HEK293 (cell line): ENCODE measurements around the gene PANK2.

Experiments
- PATZ1 ChIP-seq: fragments of 450-650 bp; formaldehyde crosslinking; IDR thresholded peaks from 2 replicates; pipeline ENCODE4 v1.5.1; 2016; ENCODE audit warnings: missing biosample characterization, missing genetic modification characterization
- SALL2 ChIP-seq: fragments of 450-650 bp; formaldehyde crosslinking; IDR thresholded peaks from 2 replicates; pipeline ENCODE4 v1.5.0; 2017; ENCODE audit warnings: missing biosample characterization, mild to moderate bottlenecking, missing genetic modification characterization, borderline replicate concordance
- ZBTB48 ChIP-seq: fragments of 450-650 bp; formaldehyde crosslinking; IDR thresholded peaks from 2 replicates; pipeline ENCODE4 v1.5.1; 2016; ENCODE audit warnings: missing biosample characterization, missing genetic modification characterization
- ZBTB6 ChIP-seq: fragments of 450-650 bp; formaldehyde crosslinking; IDR thresholded peaks from 2 replicates; pipeline ENCODE4 v1.5.1; 2017; ENCODE audit warnings: missing biosample characterization, missing genetic modification characterization
- ZBTB8A ChIP-seq: fragments of 450-650 bp; formaldehyde crosslinking; IDR thresholded peaks from 2 replicates; pipeline ENCODE4 v1.5.1; 2016; ENCODE audit warnings: missing biosample characterization, missing genetic modification characterization
- ZEB2 ChIP-seq: fragments of 450-650 bp; formaldehyde crosslinking; IDR thresholded peaks from 2 replicates; pipeline ENCODE4 v1.5.1; 2016; ENCODE audit warnings: missing biosample characterization, missing genetic modification characterization
- ZIC2 ChIP-seq: fragments of 450-650 bp; formaldehyde crosslinking; IDR thresholded peaks from 2 replicates; pipeline ENCODE4 v1.5.1; 2016; ENCODE audit warnings: missing biosample characterization, missing genetic modification characterization
- ZNF114 ChIP-seq: fragments of 450-650 bp; formaldehyde crosslinking; IDR thresholded peaks from 2 replicates; pipeline ENCODE4 v1.5.0; 2017; ENCODE audit warnings: missing biosample characterization, missing genetic modification characterization
- ZNF148 ChIP-seq: fragments of 450-650 bp; formaldehyde crosslinking; IDR thresholded peaks from 2 replicates; pipeline ENCODE4 v1.5.0; 2017; ENCODE audit warnings: missing biosample characterization, missing genetic modification characterization, borderline replicate concordance
- ZNF157 ChIP-seq: fragments of 450-650 bp; formaldehyde crosslinking; IDR thresholded peaks from 2 replicates; pipeline ENCODE4 v1.5.1; 2016; ENCODE audit warnings: missing biosample characterization, missing genetic modification characterization
- ZNF175 ChIP-seq: fragments of 450-650 bp; formaldehyde crosslinking; IDR thresholded peaks from 2 replicates; pipeline ENCODE4 v1.5.1; 2016; ENCODE audit warnings: missing biosample characterization, missing genetic modification characterization
- ZNF223 ChIP-seq: fragments of 450-650 bp; formaldehyde crosslinking; IDR thresholded peaks from 2 replicates; pipeline ENCODE4 v1.5.1; 2016; ENCODE audit warnings: missing biosample characterization, missing genetic modification characterization
- ZNF239 ChIP-seq: fragments of 450-650 bp; formaldehyde crosslinking; IDR thresholded peaks from 2 replicates; pipeline ENCODE4 v1.5.1; 2016; ENCODE audit warnings: missing biosample characterization, missing genetic modification characterization
- ZNF266 ChIP-seq: fragments of 450-650 bp; formaldehyde crosslinking; IDR thresholded peaks from 2 replicates; pipeline ENCODE4 v1.5.1; 2016; ENCODE audit warnings: missing biosample characterization, missing genetic modification characterization, low read depth
- ZNF302 ChIP-seq: fragments of 450-650 bp; formaldehyde crosslinking; IDR thresholded peaks from 2 replicates; pipeline ENCODE4 v1.5.1; 2016; ENCODE audit warnings: missing biosample characterization, missing genetic modification characterization, low read depth
- ZNF488 ChIP-seq: fragments of 450-650 bp; formaldehyde crosslinking; IDR thresholded peaks from 2 replicates; pipeline ENCODE4 v1.5.1; 2016; ENCODE audit warnings: missing biosample characterization, missing genetic modification characterization
- ZNF549 ChIP-seq: fragments of 450-650 bp; IDR thresholded peaks from 2 replicates; pipeline ENCODE4 v1.5.1; 2018; ENCODE audit warnings: missing biosample characterization, missing genetic modification characterization, mild to moderate bottlenecking, inconsistent platforms, moderate library complexity
- ZNF558 ChIP-seq: fragments of 450-650 bp; formaldehyde crosslinking; IDR thresholded peaks from 2 replicates; pipeline ENCODE4 v1.5.1; 2016; ENCODE audit warnings: missing biosample characterization, missing genetic modification characterization
- ZNF561 ChIP-seq: fragments of 450-650 bp; IDR thresholded peaks from 2 replicates; pipeline ENCODE4 v1.5.1; 2018; ENCODE audit warnings: missing biosample characterization, missing genetic modification characterization, borderline replicate concordance
- ZNF610 ChIP-seq: fragments of 450-650 bp; formaldehyde crosslinking; IDR thresholded peaks from 2 replicates; pipeline ENCODE4 v1.5.1; 2016; ENCODE audit warnings: missing biosample characterization, missing genetic modification characterization, borderline replicate concordance
- ZNF791 ChIP-seq: fragments of 450-650 bp; formaldehyde crosslinking; IDR thresholded peaks from 2 replicates; pipeline ENCODE4 v1.5.1; 2016; ENCODE audit warnings: missing biosample characterization, missing genetic modification characterization
- ZSCAN18 ChIP-seq: fragments of 450-650 bp; formaldehyde crosslinking; IDR thresholded peaks from 2 replicates; pipeline ENCODE4 v1.5.1; 2016; ENCODE audit warnings: missing biosample characterization, missing genetic modification characterization
- TF ChIP-seq, protein P1 (sequence below): fragments of 450-650 bp; formaldehyde crosslinking; IDR thresholded peaks from 2 replicates; pipeline ENCODE4 v1.5.1; 2016; ENCODE audit warnings: missing biosample characterization, missing genetic modification characterization
- TF ChIP-seq, protein P2 (sequence below): fragments of 450-650 bp; formaldehyde crosslinking; IDR thresholded peaks from 2 replicates; pipeline ENCODE4 v1.5.1; 2016; ENCODE audit warnings: missing biosample characterization, missing genetic modification characterization, borderline replicate concordance

The PANK2 gene

DNA sequence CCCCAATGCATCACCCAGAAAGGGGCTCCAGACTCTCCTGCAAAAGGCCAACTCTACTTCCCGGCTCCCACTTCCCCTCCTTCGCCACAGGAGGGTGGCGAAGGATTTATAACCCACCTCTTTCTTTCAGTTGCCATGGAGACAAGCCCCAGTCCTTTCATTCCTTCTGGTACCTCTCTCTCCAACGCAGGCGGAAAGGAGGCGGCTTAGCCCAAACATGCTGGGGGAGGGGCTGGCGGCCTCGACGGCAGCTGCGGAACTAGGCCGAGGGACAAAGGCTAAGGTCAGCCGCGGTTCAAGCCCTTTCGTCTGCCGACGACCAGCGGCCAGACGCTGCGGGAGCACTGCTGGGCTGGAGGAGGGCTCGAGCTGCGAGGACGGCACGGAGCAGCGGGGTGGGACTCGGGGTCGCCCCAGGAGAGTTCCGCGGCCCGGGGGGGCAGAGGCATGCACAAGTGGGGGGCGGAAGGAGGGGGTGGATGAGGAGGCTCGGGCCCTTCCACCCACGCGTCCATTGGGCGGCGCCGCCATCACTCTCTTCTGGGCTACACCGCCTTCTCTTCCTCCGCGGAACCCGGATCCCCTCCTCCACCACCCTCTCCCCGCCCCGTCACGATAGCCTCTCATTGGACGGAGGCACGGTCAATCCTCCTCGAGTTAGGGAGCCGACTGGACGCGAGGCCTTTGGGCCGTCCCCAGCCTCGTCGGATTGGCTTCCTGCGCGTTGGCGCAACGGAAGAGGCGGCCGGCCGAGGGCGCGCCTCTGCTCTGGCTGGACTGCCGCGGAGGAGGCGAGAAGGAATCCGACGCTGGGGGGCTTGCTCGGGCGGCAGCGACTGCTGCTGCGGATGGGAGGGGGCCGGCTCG lies at the start of gene PANK2 (continued):
- TF ChIP-seq ZNF148 (tag by site-specific recombination) (no peak), ZNF266 (tag by site-specific recombination) (no peak), ZNF114 (tag by site-specific recombination) (no peak), ZNF610 (peak; percentile 81; the same call in 1 of the 2 replicates), ZNF488 (tag by site-specific recombination) (no peak; the same call in 1 of the 2 replicates), ZNF302 (no peak), ZNF558 (tag by site-specific recombination) (no peak), ZBTB6 (peak; percentile 48), ZNF157 (tag by site-specific recombination) (no peak), ZNF239 (no peak), SALL2 (no peak), ZSCAN18 (no peak; the same call in 1 of the 2 replicates), ZBTB8A (peak; percentile 93), ZNF791 (tag by site-specific recombination) (no peak), ZIC2 (peak; percentile 98), ZNF175 (tag by site-specific recombination) (no peak), ZEB2 (tag by site-specific recombination) (peak; percentile 94), PATZ1 (tag by site-specific recombination) (peak; percentile 96), ZBTB48 (tag by site-specific recombination) (peak; percentile 63; the same call in 1 of the 2 replicates), ZNF561 (no peak; the same call in 1 of the 2 replicates), ZNF549 (tag by site-specific recombination) (no peak), ZNF223 (tag by site-specific recombination) (no peak)
- TF ChIP-seq, protein P1, sequence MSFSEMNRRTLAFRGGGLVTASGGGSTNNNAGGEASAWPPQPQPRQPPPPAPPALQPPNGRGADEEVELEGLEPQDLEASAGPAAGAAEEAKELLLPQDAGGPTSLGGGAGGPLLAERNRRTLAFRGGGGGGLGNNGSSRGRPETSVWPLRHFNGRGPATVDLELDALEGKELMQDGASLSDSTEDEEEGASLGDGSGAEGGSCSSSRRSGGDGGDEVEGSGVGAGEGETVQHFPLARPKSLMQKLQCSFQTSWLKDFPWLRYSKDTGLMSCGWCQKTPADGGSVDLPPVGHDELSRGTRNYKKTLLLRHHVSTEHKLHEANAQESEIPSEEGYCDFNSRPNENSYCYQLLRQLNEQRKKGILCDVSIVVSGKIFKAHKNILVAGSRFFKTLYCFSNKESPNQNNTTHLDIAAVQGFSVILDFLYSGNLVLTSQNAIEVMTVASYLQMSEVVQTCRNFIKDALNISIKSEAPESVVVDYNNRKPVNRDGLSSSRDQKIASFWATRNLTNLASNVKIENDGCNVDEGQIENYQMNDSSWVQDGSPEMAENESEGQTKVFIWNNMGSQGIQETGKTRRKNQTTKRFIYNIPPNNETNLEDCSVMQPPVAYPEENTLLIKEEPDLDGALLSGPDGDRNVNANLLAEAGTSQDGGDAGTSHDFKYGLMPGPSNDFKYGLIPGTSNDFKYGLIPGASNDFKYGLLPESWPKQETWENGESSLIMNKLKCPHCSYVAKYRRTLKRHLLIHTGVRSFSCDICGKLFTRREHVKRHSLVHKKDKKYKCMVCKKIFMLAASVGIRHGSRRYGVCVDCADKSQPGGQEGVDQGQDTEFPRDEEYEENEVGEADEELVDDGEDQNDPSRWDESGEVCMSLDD (tag by site-specific recombination): peak; percentile 97
- TF ChIP-seq, protein P2, sequence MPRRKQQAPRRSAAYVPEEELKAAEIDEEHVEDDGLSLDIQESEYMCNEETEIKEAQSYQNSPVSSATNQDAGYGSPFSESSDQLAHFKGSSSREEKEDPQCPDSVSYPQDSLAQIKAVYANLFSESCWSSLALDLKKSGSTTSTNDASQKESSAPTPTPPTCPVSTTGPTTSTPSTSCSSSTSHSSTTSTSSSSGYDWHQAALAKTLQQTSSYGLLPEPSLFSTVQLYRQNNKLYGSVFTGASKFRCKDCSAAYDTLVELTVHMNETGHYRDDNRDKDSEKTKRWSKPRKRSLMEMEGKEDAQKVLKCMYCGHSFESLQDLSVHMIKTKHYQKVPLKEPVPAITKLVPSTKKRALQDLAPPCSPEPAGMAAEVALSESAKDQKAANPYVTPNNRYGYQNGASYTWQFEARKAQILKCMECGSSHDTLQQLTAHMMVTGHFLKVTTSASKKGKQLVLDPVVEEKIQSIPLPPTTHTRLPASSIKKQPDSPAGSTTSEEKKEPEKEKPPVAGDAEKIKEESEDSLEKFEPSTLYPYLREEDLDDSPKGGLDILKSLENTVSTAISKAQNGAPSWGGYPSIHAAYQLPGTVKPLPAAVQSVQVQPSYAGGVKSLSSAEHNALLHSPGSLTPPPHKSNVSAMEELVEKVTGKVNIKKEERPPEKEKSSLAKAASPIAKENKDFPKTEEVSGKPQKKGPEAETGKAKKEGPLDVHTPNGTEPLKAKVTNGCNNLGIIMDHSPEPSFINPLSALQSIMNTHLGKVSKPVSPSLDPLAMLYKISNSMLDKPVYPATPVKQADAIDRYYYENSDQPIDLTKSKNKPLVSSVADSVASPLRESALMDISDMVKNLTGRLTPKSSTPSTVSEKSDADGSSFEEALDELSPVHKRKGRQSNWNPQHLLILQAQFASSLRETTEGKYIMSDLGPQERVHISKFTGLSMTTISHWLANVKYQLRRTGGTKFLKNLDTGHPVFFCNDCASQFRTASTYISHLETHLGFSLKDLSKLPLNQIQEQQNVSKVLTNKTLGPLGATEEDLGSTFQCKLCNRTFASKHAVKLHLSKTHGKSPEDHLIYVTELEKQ (tag by site-specific recombination): peak; percentile 65
